SU-DHL-6 (cell line): ENCODE data around the gene GABRD.

Experiments used
- H2AFZ ChIP-seq: fragments of 200-600 bp; sonication (generic); 2 replicates; pipeline ENCODE4 v1.6.1; 2014; ENCODE audit warnings: low read depth, mild to moderate bottlenecking, moderate library complexity, mixed read lengths, antibody characterized with exemption, low read length; ENCODE audit not compliant: severe bottlenecking
- H3F3A ChIP-seq: fragments of 200-600 bp; shearing (Covaris generic); 2 replicates; pipeline ENCODE4 v1.6.0; 2016; ENCODE audit warnings: antibody characterized with exemption, mild to moderate bottlenecking; ENCODE audit not compliant: insufficient read depth
- H3K27ac ChIP-seq: fragments of 200-600 bp; sonication (generic); 2 replicates; pipeline ENCODE4 v1.5.1; 2016; ENCODE audit warnings: low read depth, mild to moderate bottlenecking, low read length, moderate library complexity, mixed read lengths
- H3K27me3 ChIP-seq: fragments of 200-600 bp; sonication (generic), shearing (Covaris generic); 2 replicates; pipeline ENCODE4 v1.6.0; 2014; ENCODE audit warnings: mild to moderate bottlenecking, low read length
- H3K36me3 ChIP-seq: fragments of 200-600 bp; sonication (generic); 2 replicates; pipeline ENCODE4 v1.6.1; 2014; ENCODE audit warnings: mild to moderate bottlenecking, low read length, mixed read lengths
- H3K4me2 ChIP-seq: fragments of 300-600, 200-600 bp; shearing (Covaris generic), sonication (generic); 2 replicates; pipeline ENCODE4 v1.6.0; 2014; ENCODE audit warnings: low read length, low read depth, mild to moderate bottlenecking; ENCODE audit not compliant: poor library complexity, severe bottlenecking
- H3K4me3 ChIP-seq: fragments of 200-600 bp; sonication (generic); 2 replicates; pipeline ENCODE4 v1.5.1; 2014; ENCODE audit warnings: antibody characterized with exemption, low read length, mild to moderate bottlenecking, mixed read lengths; ENCODE audit not compliant: insufficient read depth, poor library complexity, severe bottlenecking
- H3K79me2 ChIP-seq: fragments of 200-600 bp; sonication (generic); 2 replicates; pipeline ENCODE4 v1.6.1; 2014; ENCODE audit warnings: mild to moderate bottlenecking, low read length, moderate library complexity; ENCODE audit not compliant: insufficient read depth
- H3K9ac ChIP-seq: fragments of 200-600 bp; sonication (generic); 2 replicates; pipeline ENCODE4 v1.7.0; 2014; ENCODE audit warnings: mild to moderate bottlenecking, low read length
- H3K9me2 ChIP-seq: fragments of 200-600 bp; sonication (generic); replicated peaks from 2 replicates; pipeline ENCODE4 v1.6.1; 2014; ENCODE audit warnings: low read length; ENCODE audit not compliant: insufficient read depth
- H3K9me3 ChIP-seq: fragments of 200-600 bp; sonication (generic); 2 replicates; pipeline ENCODE4 v1.6.1; 2014; ENCODE audit warnings: low read length, mixed read lengths; ENCODE audit not compliant: insufficient read depth
- H4K20me1 ChIP-seq: fragments of 200-600 bp; sonication (generic); 2 replicates; pipeline ENCODE4 v1.6.1; 2014; ENCODE audit warnings: low read depth, mild to moderate bottlenecking, antibody characterized with exemption, low read length, moderate library complexity, mixed read lengths
- EZH2phosphoT487 ChIP-seq: fragments of 200-600 bp; sonication (generic), shearing (Covaris generic); conservative IDR thresholded peaks from 2 replicates; pipeline ENCODE4 v1.6.1; 2018; ENCODE audit warnings: mild to moderate bottlenecking, antibody characterized with exemption, low read length, moderate library complexity, mixed read lengths
- TF ChIP-seq, protein P1 (sequence below): fragments of 200-600 bp; sonication (generic); IDR thresholded peaks from one replicate; pipeline ENCODE4 v1.5.1; 2017; ENCODE audit warnings: antibody characterized with exemption, mild to moderate bottlenecking, low read length, moderate library complexity; ENCODE audit not compliant: insufficient read depth, poor library complexity, severe bottlenecking

The GABRD gene

DNA sequence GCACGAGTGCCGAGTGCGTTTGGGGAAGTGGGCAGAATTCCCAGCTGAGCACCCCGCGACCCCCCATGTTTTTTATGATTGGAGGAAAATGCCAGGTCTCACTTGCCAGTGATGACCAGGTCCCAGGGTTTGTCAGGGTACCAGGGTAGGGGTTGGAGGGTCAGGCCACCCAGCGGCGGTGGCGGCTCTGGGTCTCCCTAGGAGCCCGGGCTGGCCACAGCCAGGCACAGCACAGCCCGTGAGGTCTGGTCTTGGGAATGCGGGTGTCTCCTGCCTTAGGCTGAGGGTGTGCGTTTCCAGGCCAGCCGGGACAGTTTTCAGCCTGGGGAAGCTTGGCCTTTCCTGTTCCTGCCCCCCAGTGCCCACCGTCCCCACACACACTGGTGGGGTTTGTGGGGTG lies 53.7 kb downstream of the GABRD start:
- Histone ChIP-seq H3K27me3 (no peaks in the 10 kb centered on the region), H3K4me3 (no peak overlapping the region), H3K9me3 (peaks cover 3% of the 10 kb centered on the region; the same call in 1 of the 2 replicates), H3F3A (no peaks in the 10 kb centered on the region), H3K27ac (no peak overlapping the region), H3K9me2 (no peaks in the 10 kb centered on the region), H3K4me2 (no peak overlapping the region), H2AFZ (no peak overlapping the region), H4K20me1 (no peaks in the 10 kb centered on the region), H3K36me3 (no peaks in the 10 kb centered on the region), H3K79me2 (no peaks in the 10 kb centered on the region), H3K9ac (no peak overlapping the region)
- TF ChIP-seq EZH2phosphoT487: no peak
- TF ChIP-seq, protein P1, sequence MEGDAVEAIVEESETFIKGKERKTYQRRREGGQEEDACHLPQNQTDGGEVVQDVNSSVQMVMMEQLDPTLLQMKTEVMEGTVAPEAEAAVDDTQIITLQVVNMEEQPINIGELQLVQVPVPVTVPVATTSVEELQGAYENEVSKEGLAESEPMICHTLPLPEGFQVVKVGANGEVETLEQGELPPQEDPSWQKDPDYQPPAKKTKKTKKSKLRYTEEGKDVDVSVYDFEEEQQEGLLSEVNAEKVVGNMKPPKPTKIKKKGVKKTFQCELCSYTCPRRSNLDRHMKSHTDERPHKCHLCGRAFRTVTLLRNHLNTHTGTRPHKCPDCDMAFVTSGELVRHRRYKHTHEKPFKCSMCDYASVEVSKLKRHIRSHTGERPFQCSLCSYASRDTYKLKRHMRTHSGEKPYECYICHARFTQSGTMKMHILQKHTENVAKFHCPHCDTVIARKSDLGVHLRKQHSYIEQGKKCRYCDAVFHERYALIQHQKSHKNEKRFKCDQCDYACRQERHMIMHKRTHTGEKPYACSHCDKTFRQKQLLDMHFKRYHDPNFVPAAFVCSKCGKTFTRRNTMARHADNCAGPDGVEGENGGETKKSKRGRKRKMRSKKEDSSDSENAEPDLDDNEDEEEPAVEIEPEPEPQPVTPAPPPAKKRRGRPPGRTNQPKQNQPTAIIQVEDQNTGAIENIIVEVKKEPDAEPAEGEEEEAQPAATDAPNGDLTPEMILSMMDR: no peak

DNA sequence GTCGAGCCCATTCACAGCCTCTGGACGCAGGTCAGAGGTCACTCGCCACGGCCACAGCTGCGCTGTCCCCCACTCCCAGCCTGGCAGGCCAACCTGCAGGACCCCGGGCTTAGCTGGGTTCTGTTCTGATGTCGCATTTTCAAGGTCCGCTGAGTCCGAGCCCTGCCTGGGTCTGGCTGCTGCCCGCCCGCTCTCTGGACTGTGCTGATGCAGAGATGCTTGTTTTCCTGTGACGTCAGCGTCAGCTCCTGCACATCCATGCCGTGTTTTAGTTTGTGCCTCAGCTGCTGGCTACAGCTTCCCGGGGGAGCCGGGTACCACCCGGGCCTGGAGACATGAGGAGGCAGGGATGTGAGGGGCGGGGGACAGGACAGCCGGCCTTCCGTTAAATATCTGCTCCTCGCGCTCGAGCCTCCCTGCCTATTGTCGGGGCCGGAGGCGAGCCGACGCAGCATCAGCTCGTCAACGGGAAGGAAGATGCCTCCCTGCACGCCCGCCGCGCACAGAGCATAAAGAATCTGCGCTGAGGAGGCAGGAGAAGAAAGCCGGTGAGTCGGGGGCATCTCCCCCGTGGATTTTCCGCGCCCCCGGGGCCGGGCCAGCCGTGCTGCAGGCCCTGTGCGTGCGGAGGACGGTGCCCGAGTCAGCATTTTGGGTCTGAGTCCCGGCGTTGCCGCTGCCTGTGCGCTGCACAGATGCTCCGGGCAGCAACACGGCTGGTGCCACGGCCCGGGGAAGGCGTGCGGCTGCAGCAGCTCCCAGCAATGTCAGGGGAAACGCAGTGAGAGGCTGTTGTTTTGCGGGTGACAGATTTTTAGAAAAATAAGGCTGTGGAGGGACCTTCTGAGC lies 54.5 kb downstream of the GABRD start:
- Histone ChIP-seq H2AFZ (no peak overlapping the region), H3K4me3 (no peak overlapping the region), H3K27me3 (no peaks in the 10 kb centered on the region), H3K36me3 (no peaks in the 10 kb centered on the region), H4K20me1 (no peaks in the 10 kb centered on the region), H3K9me3 (peaks cover 10% of the 10 kb centered on the region; the same call in 1 of the 2 replicates), H3K4me2 (no peak overlapping the region), H3K27ac (no peak overlapping the region), H3K79me2 (no peaks in the 10 kb centered on the region), H3F3A (no peaks in the 10 kb centered on the region), H3K9ac (no peak overlapping the region), H3K9me2 (no peaks in the 10 kb centered on the region)
- TF ChIP-seq, protein P1: no peak
- TF ChIP-seq EZH2phosphoT487: no peak

DNA sequence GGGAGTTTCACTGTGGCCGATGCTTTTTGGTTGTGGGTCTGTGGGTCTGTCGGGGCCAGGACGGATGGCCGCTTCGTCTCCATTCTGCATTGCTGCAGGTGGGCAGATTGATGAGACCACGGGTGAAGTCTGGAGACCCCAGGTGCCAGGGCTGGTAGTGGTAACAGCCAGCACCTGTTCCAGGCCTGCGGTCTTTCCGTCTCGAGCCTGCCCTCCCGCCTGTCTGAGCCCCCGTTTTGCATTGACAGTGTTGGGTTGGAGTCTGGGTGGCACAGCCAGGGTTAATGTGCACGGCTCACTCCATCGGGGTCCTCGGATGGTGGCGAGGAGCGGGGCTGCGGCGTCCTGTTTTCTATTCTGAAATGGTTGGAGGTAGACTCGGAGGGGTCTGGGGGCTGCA lies 55.3 kb downstream of the GABRD start:
- H3F3A ChIP-seq: no peaks in the 10 kb centered on the region
- H4K20me1 ChIP-seq: no peaks in the 10 kb centered on the region
- no peak overlapping the region for H3K4me2 ChIP-seq
- no peaks in the 10 kb centered on the region for H3K27me3 ChIP-seq
- no peak overlapping the region for H3K4me3 ChIP-seq
- H3K36me3 ChIP-seq: no peaks in the 10 kb centered on the region
- no peak overlapping the region for H3K9ac ChIP-seq
- peaks cover 15% of the 10 kb centered on the region; the same call in 1 of the 2 replicates for H3K9me3 ChIP-seq
- TF ChIP-seq, protein P1: no peak
- no peak for TF ChIP-seq EZH2phosphoT487
- H3K9me2 ChIP-seq: no peaks in the 10 kb centered on the region
- H2AFZ ChIP-seq: no peak overlapping the region
- H3K27ac ChIP-seq: no peak overlapping the region
- H3K79me2 ChIP-seq: no peaks in the 10 kb centered on the region
